ENCODE results near the gene SLC25A40.

- TF ChIP-seq GATA2 (CRISPR knock-in tag; IDR thresholded peaks at IDR 0.05) (no peak), CTCF (IDR thresholded peaks at IDR 0.05) (no peak), REST (IDR thresholded peaks at IDR 0.05; ENCODE audit: low read depth, low read length) (no peak), POLR2AphosphoS5 (IDR thresholded peaks at IDR 0.05; ENCODE audit: low read depth, low read length) (no peak), NFIC (IDR thresholded peaks at IDR 0.05; ENCODE audit: borderline replicate concordance) (no peak), EP300 (IDR thresholded peaks at IDR 0.05; ENCODE audit: borderline replicate concordance in 1 of 2, low read depth in 1 of 2, low read length in 1 of 2) (no peak), RFX5 (IDR thresholded peaks at IDR 0.05; ENCODE audit: low read length) (no peak)
Measured at GRCh38 chr7:87877366-87878040, 1.3 kb upstream of the SLC25A40 start.

All from SK-N-SH (cell line).